Muscle of arm (tissue), 12 donors: ENCODE results near the gene MYO18B. TPM values are rescaled to one million over a fixed set of nuclear protein-coding genes. Genes with fewer than 3 reads are reported as not detected.

Source experiments
- DNase-seq: peaks from one replicate; pipeline ENCODE4 v3.0.0-alpha.2; 2013
- polyA plus RNA-seq, 12 donors: library from polyadenylated mRNA; unstranded; fragments of 120-200 nt; gene quantifications; one replicate each; pipeline ENCODE4 v1.2.1, GENCODE V29; 2013; ENCODE audit not compliant: insufficient read length in 12 of 12

Gene MYO18B
- polyA plus RNA-seq, 12 donors: 26.6 to 139 (median 64.0) TPM

DNA sequence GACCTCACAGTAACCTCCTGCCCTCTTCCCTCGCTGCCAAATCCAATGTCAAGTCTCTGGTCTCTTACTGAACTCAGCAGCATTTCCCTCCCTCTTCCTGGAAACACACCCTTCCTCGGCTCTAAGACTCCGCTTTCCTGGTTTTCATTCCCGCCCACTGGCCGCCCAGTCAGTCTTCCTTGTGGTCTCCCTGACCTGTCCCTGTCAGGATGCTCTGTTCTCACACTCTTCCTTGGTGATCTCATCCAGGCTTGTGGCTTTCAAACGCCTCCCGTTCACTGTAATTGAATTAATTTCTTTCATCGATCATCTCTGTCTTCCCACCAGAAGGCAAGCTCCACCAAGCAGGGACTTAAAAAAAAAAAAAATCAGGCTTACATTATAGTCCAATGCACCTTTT lies 33.5 kb downstream of the MYO18B start:
- no peak for DNase-seq

DNA sequence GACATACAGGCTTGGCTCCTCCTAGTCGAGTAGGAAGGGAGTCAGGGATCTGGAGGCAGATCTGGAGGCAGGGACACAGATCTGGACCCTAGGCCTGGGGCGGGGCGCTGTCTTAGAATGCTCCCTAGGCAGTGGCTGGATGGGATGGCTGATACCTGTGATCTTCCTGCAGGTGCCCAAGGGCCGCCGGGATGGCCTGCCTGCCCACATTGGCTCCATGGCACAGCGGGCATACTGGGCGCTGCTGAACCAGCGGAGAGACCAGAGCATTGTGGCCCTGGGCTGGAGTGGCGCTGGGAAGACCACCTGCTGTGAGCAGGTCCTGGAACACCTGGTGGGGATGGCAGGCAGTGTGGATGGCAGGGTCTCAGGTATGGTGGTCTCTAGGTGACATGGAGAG lies 35.4 kb downstream of the MYO18B start:
- no peak for DNase-seq

DNA sequence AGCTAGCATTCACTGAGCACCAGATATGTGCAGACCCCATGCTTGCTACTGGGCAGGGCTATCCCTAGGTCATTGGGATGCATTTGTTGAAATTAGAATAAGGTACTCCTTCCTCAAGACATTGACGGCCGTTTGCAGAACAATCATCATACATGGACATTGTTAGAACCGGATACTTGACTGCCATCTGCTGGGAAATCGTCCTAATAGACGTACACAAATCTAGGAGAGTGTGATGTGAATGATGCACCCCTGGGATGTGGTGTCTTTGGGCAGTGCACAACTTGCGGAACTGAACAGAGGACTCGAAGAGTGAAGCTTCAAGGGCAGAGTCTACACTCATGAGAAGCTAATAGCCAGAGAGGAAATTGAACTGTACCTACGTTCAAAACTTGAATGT lies 35.9 kb downstream of the MYO18B start:
- DNase-seq: no peak

DNA sequence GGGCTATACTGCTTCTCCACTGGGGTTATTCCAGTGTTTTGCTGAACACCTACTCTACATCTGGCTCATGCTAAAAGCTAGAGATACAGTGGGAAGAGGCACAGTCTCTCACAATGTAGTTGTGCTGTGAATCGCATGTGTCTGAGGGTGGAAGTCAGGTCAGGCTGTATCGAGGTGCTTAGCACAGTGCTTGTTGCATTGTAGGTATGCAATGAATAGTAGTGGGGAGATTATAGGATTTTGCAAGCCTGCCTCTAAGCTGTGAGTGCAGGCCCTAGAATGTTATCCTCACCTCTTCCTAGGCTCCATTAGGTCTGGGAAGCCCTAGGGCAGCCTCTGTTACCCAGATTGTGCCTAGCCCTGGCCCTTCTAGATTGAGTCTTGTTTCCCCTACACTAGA lies 37.4 kb downstream of the MYO18B start:
- DNase-seq: no peak

DNA sequence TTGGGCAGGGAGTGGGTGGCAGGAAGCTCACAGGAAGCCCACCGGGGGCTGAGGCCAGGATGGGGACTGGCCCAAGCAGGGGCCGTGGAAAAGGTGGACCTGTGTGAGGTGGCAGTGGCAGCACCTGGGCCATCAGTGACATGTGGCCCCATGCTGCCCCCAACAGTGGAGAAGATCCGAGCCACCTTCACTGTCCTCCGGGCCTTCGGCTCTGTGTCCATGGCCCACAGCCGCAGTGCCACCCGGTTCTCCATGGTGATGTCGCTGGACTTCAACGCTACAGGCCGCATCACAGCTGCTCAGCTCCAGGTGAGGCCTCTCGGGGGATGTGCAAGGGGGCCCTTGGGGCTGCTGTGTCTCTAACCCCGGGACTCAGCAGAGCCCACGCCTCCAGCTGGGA lies 37.9 kb downstream of the MYO18B start:
- DNase-seq: no peak

DNA sequence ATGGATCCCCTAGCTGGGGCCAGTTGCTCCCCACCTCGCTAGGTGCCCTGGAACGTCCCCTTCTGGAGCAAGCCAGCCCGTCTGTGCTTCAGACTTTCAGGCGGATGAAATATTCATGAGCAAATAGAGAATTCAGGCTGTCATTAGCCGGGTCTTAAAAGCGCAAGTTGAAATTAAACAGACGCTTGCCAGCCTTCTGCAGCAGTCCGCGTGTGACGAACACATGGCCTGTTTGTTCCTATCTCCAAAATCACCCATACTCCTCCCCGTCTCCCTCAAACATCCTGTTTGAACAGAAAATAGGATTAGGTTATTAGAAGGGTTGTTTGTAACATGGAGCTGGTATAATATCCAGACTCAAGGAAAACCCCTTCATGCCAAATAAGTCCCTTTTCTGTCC lies 38.7 kb downstream of the MYO18B start:
- DNase-seq: no peak

DNA sequence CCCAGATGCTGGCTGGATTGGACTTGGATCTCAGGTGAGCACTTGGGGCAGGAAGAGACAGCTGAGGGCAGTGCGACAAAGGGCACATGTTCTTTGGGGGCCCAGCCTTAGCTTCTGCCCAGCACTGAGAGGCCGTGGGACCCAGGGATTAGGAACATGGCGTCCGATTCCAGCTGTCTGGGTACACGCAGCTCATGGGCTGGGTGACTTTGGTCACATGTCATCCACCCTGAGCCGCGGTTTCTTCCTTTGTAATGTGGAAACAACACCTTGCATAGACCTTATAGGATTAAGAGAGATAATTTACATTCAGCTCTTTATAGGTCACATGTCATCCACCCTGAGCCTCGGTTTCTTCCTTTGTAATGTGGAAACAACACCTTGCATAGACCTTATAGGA lies 39.8 kb downstream of the MYO18B start:
- DNase-seq: no peak

DNA sequence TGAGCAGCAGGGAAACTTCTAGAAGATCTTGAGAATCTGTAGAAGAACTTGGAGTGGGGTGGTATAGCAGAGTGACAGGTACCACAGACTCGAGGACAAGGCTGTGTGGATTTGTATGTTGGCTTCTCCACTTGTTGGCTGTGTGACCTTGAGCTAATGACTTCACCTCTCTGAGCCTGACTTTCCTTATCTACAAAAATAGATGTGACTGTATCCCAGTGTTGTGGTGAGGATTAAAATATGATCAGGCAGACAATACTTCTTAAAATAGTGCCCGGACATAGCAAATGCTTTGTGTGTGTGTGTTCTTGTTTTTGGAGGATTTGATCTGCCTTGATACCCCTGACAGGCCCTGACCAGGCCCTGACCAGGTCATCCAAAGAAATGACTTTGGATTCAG lies 40.8 kb downstream of the MYO18B start:
- no peak for DNase-seq

DNA sequence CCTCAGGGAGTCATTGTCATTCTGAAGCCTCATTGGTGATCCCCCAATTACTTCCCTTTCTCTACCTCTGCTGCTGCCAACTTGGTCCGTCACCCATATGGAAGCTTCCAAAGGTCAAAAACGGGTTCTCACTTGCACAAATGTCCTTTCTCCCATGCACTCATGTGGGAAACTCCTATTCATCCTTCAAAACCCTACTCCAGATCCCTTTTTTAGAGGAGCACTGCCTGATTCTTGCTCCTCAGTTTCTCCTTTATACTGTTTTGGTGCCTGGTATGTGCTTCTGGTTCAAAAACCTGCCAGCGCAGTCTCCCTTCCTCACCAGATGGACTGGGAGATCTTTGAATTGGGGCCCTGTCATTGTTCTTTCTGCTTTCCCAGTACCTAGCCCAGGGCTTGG lies 41.9 kb downstream of the MYO18B start:
- no peak for DNase-seq

DNA sequence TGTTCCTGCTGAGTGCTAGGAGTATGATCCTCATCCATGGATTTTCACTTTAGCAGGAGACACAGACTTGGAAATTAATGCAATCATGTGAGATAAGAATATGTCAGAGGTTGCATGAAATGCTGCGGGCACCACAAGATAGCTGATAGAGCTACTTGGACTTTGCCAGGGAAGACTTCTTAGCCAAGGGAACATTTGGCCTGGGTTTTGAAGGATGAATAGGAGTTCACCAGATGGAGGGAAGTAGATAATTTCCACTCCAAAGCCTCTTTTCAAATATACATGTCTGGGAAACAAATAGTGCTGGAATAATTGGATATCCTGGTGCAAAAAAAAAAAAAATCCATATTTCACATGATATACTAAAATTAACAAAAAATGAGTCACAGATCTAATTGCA lies 44.2 kb downstream of the MYO18B start:
- DNase-seq: no peak

DNA sequence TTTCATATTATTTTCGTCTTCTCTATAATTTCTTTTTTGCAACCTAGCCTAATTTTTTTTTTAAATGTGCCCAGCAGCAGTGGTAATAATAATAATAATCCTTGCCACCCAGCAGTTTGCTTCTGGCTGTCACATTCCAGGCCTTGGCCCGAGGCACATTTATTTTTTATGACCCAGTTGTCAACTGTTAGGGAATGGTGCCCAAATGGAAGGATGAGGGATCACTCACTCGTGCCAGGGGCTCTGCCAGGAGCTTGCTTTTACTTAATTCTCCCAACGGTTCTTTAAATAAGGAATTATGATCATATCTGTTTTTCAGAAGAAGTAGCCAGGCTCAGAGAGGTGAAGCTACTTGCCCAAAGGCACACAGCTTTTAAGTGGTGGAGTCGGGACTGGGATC lies 49.6 kb downstream of the MYO18B start:
- no peak for DNase-seq

DNA sequence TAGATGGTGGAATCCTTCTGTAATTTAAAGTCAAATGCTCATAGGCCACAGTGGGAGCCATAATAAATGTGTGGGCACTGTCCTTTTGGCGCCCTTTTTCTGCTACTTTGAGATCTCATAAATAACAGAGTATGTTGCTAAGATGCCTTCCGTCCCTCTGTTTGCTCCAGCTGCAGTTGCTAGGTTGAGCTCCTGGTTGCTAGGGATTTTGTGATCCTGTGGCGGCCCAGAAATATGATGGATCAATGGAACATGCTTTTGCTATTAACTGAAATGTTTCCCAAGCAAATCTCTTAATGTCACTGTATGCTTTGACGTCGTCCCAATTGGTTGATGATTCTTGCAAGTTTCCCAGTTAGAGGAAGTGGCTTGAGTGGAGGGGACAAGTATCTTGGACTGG lies 53.5 kb downstream of the MYO18B start:
- DNase-seq: no peak

DNA sequence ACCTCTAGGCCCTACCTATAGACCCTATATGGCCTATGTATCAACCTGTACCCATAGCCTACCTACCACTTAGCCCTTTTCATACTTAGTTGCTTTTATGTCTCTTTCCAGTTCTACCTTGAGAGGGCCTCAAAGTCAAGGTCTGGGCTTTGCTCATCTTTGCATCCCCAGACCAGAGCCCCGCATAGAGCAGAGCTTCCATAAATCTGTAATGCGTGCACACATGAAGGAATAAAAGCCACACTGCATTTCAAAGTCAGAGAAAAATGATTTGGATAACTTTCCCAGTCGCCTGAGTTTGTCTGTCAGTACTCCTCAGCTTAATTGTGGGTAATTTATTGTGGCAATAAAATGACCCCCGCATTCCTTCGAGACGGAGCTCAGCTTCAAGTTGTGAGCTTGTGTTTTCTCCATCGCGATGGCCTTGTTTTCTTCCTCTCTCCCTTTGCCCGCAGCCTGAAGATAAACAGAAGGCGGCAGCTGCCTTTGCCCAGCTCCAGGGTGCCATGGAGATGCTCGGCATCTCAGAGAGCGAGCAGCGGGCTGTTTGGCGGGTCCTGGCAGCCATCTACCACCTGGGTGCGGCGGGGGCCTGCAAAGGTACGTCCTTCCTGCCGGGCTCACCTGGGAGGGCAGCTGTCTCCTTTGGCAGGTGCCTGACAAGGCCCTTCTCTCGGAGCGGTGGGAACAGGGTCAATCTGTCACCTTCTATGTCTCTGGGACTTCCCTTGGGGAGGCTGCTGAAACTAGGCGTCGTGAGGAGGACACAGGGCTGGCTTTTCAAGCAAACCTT lies 55.7 kb downstream of the MYO18B start:
- DNase-seq: no peak

DNA sequence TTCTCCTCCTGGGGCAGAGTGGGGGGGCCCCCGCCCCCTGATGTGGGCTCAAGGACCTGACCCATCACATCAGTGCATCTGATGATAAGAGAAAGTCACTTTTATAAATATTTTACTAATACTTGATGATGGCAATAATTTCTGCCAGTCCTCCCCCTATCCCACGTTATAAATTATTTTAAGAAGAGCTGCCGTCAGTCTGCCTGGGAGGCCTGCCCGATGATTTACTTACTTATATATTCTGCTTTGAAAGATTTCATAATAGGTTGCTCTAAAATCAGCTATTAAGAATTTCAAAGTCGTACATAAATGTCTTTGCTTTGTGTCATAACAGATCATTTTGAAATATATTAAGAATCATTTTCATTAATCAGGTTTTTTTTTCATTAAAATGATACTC lies 58.8 kb downstream of the MYO18B start:
- DNase-seq: no peak

DNA sequence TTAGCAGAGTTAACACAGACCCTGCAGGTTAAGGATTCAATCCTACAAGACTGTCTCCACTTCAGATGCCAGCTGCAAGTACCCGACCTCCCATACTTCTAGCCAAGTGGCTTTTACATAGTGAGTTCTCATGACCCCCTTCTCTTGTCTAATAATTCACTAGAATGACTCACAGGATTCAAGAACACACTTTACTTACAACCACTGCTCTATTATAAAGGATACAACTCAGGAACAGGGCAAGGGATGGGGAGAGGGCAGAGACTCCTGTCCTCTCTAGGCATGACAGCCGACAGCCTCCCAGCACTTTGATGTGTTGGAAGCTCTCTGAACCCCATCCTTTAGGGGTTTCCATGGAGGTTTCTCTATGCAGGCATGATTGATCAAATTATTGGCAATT lies 60.0 kb downstream of the MYO18B start:
- no peak for DNase-seq

DNA sequence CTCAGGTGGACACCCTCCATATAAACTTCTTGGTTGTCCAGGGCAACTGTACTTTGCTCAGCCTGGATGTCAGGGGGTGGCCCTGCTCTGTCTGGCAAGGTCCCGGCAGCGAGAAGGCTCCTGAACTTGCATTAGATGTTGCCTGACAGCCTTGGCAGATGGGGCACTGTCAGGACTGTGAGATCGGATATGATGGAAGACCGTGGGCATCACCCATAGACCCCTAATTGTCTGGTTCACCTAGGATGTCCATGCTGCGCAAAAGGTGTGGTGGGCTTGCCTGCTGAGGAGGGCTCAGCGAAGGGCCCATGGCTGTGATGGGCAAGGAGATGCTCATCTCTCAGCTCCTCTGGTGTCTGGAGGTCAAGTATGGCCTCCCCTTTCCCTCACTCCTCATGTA lies 62.7 kb downstream of the MYO18B start:
- DNase-seq: no peak

DNA sequence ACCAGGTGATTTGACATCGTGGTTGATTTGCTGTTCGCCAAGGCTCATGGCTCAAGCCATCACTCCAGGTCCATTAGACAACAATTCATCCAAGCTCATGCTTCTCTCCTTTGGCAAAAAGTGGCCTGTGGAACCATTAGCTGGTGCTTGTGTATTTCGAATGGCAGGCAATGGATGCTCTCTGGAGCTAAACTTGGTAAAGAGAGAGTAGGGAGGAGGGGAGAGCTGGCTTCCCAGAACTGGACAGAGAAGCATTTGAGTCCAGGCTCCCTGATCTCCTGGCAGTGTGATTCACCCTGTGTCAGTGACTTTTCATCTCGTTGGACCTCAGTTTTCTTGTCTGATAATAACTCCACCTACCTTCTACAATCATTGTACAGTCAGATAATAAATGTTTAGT lies 64.6 kb downstream of the MYO18B start:
- no peak for DNase-seq

DNA sequence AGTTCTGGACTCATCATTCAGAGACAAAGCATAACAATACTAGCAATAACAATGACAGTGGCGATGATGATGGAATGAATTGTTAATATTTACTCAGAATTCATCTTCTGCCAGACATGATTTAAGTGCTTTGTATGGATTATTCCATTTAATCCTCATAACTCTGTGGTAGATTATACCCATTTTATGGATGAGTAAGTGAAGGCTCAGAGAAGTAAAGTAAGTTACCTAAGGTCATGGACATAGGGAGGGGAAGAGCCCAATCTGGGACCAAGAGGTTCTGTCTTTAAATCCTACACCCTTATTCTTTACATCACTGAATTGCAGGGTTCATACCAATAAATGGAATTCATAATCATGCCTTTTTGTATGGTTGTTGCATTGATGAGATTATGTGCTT lies 72.7 kb downstream of the MYO18B start:
- DNase-seq: no peak

DNA sequence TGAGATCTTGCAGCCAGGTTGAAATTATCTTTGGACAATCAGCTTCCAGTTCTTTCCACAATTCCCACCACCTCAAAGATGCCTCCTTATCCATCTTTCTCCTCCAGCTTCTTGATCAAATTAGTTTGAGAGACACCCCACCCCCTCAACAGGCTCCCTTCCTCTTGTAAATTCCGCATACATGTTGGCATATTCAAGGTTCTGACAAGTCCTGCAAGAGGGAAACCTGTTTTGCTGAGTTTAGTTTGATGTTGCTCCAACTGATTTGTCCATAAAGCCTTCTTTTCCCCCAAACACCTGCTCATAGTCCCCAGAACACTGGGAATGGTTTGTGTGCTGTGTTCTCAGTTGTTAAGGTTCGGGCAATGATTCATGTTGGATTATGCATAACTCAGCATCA lies 73.6 kb downstream of the MYO18B start:
- no peak for DNase-seq

DNA sequence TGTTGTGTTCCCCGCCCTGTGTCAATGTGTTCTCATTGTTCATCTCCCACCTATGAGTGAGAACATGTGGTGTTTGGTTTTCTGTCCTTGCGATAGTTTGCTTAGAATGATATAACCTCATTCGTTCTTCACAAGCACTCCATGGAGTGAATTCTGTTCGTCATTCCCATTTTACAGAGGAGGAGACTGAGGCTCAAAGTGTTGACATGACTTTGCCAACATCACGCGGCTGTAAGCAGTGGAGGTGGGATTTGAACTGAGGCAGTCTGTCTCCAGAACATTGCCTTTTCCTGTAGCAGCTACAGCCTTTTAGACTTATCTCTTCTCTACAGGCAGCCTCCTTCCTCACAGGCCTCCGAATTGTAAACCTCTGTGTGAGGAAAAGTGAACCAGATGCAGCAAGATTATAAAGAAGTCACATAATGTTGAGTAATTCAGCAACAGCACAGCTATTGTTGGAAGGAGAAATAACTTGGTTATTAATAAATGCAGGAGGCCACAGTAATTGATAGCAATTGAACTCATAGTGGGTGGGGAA lies 74.6 kb downstream of the MYO18B start:
- no peak for DNase-seq

DNA sequence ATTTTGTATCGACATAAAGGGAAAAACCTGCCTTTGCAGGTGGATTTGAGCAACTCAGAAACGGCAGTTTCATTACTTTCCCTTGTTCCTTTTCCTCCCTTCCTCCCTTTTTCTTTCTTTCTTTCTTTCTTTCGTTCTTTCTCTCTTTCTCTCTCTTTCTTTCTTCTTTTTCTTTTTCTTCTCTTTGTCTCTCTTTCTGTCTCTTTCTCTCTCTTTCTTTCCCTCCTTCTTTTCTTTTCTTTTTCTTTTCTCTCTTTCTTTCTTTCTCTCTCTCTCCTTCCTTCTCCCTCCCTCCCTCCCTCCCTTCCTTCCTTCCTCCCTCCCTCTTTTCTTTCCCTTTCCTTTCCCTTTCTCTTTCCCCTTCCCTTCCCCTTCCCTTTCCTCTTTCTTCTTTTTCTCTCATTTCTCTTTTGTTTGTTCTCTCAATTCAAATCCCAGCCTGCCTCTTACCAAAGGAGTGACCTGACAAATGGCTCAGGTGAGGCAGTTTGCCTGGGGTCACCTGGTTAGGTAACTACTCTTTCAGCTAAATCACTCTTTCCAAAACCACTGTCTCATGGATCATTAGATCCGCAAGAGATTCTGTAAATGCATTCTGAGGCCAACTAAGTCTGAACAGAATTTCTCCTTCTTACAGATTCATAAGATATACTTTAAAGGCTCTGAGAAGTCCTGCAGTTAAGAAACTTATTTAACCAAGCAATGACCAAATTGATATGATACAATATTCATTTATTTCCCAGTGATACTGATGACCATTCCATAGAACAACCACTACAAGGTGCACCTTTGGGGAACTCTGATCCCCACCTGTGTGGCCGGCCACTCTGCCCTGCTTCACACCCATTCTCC lies 75.3 kb downstream of the MYO18B start:
- DNase-seq: no peak

DNA sequence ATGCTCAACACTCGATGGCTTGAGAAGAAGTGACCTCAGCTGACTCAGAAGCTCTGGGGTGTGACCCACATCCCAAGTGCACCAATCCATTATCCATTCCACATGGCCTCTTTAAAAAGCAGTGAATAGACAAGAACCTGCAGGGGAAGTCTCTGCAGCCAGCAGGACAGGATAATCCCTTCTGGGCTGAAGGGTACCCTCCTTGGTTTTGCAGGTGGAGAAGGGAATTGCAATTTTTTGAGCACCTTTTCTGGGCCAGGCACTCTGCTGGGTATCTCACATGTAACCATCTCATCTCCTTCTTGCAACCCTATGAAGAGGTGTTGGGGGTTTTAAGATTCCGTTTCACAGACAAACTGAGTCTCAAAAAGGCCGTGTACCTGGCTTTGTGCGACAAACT lies 76.6 kb downstream of the MYO18B start:
- no peak for DNase-seq

DNA sequence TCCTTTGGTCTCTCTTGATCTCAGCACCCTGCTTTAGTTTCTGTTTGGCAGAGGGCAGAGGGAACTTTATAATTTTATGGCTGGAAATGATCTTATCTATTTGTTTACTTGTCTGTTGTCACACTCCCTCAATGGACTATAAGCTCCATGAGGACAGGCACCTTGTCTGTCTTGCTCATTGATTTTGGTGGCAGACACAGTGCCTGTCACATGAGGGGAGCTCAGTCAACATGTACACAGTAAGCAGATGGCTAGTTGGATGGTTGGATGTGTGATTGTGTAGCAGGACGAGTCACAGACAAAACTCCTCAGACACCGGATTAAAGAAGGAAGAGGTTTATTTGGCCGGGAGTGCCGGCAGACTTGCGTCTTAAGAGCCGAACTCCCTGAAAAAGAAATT lies 80.4 kb downstream of the MYO18B start:
- DNase-seq: no peak
